HG02798 (cell line): ENCODE data around the gene HEPHL1.

Experiments used
- ATAC-seq: cut with Tn5 transposase; IDR thresholded peaks from one replicate; pipeline ENCODE4 v1.9.1; 2021; ENCODE audit warnings: mild to moderate bottlenecking; ENCODE audit not compliant: unreplicated experiment, poor library complexity

Gene HEPHL1

GRCh38 chr11:94128291-94128745, 107.2 kb downstream of the HEPHL1 start:
- peak; percentile 20 for ATAC-seq

DNA sequence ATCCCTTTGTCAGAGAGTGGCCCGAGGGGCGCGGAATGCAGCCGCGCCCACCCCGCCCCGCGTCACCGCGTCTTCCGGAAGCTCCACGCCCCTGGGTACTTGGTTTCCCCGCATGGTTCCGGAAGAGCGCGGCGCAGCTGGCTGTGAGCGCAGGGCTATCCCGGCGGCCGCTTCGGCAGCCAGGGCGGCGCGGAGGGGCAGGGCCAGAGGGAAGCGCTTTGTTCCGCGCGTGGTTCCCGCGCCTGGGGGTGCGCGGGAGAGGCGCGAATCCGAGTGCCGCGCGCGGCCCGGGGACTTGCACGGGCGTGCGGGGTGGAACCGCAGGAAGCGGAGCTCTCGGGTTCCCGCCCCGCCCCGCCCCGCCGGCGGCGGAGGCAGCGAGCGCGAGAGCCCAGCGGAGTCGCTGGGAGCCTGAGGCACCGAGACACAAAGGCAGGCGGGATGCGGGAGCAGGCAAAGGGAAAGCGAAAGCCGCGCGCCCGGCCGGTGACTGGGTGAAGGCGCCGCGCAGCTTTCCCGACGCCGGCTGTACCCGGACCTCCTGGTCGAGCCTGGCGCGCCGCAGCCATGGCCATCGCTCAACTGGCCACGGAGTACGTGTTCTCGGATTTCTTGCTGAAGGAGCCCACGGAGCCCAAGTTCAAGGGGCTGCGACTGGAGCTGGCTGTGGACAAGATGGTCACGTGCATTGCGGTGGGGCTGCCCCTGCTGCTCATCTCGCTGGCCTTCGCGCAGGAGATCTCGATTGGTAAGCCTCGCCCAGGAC, 107.8 kb downstream of the HEPHL1 start, which contains the start of gene PANX1:
TSS of gene PANX1 (plus strand) at position 96 of the 766 bp plus-strand sequence. CDS start at position 568, 472 bp downstream.
- ATAC-seq: peak; percentile 87

DNA sequence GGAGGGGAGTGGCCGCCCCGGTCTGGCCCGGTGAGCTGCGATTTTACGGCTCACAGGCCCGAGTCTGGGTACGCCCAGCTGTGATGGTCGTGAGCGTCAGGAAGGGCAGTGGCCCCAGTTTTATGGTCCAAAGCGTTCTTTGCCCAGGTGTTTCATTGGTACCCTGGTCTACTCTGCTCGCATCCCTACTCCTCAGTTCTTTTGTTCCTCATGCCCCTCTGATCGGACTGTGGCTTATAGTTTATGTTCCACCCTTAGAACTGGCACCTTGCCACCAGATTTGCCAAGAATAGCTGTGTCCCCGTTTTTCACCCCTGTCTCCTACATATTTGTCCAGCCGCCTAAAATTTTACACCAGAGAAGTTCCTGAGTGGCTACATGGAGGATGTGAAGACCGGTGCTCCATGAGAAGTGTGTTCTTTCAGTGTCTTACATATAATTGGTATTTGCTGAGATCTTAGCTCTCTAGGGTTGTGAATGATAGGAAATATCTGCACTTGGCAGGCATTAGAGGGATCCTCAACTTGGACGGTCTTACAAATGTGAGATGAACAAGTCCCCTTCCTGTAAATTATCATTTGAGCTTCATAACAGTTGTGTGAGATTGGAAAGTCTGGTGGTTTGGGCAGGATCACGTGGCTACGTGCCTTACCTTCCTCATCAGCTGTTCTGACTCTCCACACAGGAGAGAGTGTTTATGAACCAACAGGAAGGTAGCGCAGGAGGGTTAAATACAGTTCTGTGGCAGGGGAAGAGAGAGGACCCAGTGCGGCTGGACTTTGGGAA, 108.6 kb downstream of the HEPHL1 start:
- no peak for ATAC-seq

GRCh38 chr11:94130298-94131046, 109.3 kb downstream of the HEPHL1 start:
- no peak for ATAC-seq

- no peak for ATAC-seq
Measured at GRCh38 chr11:94131047-94131717, 110.0 kb downstream of the HEPHL1 start.

- no peak for ATAC-seq
Measured at GRCh38 chr11:94131718-94132115, 110.6 kb downstream of the HEPHL1 start.

GRCh38 chr11:94132152-94132558, 111.0 kb downstream of the HEPHL1 start:
- no peak for ATAC-seq

- ATAC-seq: no peak
Measured at GRCh38 chr11:94132823-94133408, 111.8 kb downstream of the HEPHL1 start.

DNA sequence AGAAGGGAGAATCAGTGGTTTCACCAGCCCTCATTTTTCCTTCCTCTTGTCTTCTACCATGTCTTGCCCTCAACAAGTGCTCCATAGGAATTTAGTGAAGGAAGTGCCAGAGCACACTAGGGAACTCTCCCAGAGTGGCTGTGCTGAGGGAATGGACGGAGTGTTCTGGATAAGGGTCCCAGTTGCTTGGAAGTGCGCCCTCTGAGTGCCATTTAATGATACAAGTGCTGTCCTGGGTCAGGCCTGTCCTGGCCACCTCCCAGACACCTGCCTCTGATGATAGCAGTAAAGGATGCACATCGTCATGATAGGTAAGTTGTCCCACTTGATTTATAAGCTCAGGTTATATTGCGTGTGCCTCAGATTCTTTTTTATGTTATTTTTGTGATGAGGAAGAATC, 112.6 kb downstream of the HEPHL1 start:
- ATAC-seq: no peak

GRCh38 chr11:94134651-94135512, 113.7 kb downstream of the HEPHL1 start:
- ATAC-seq: peak; percentile 68

- no peak for ATAC-seq
Measured at GRCh38 chr11:94139416-94139815, 118.3 kb downstream of the HEPHL1 start.

- ATAC-seq: no peak
Measured at GRCh38 chr11:94140154-94140655, 119.1 kb downstream of the HEPHL1 start.

- no peak for ATAC-seq
Measured at GRCh38 chr11:94141511-94142307, 120.6 kb downstream of the HEPHL1 start.

- ATAC-seq: no peak
Measured at GRCh38 chr11:94142308-94143281, 121.4 kb downstream of the HEPHL1 start.

GRCh38 chr11:94144216-94144615, 123.1 kb downstream of the HEPHL1 start:
- ATAC-seq: no peak

- ATAC-seq: no peak
Measured at GRCh38 chr11:94144664-94145063, 123.5 kb downstream of the HEPHL1 start.

GRCh38 chr11:94145431-94145830, 124.3 kb downstream of the HEPHL1 start:
- ATAC-seq: no peak
